Smooth muscle cell (in vitro differentiated cells): ENCODE data around the gene DTD1. TPM values are rescaled to one million over a fixed set of nuclear protein-coding genes. Genes with fewer than 3 reads are reported as not detected.

ENCODE experiments used
- DNase-seq: peaks from one replicate; lab custom pipeline; 2025; ENCODE audit not compliant: unreplicated experiment; lab: John Stamatoyannopoulos, UW
- H2AFZ ChIP-seq: fragments of 200-600 bp; sonication (generic); 2 replicates; pipeline ENCODE4 v1.6.0; 2016; ENCODE audit warnings: antibody characterized with exemption, low read depth, mild to moderate bottlenecking
- H3F3A ChIP-seq: fragments of 200-600 bp; sonication (generic); 2 replicates; pipeline ENCODE4 v1.6.0; 2017; ENCODE audit warnings: antibody characterized with exemption, low read depth
- H3K27ac ChIP-seq: fragments of 200-600 bp; sonication (generic); 2 replicates; pipeline ENCODE4 v1.5.1; 2016; ENCODE audit warnings: low read depth, mild to moderate bottlenecking
- H3K27me3 ChIP-seq: fragments of 200-600 bp; sonication (generic); 2 replicates; pipeline ENCODE4 v1.6.1; 2016; ENCODE audit warnings: low read depth, mild to moderate bottlenecking
- H3K36me3 ChIP-seq: fragments of 200-600 bp; sonication (generic); 2 replicates; pipeline ENCODE4 v1.5.1; 2016; ENCODE audit warnings: low read depth
- H3K4me1 ChIP-seq: fragments of 200-600 bp; sonication (generic); 2 replicates; pipeline ENCODE4 v1.5.1; 2016; ENCODE audit warnings: low read depth
- H3K4me2 ChIP-seq: fragments of 200-600 bp; sonication (generic); 2 replicates; pipeline ENCODE4 v1.6.0; 2016; ENCODE audit warnings: mild to moderate bottlenecking
- H3K4me3 ChIP-seq: fragments of 200-600 bp; sonication (generic); 2 replicates; pipeline ENCODE4 v1.5.1; 2016; ENCODE audit warnings: mild to moderate bottlenecking
- H3K79me2 ChIP-seq: fragments of 200-600 bp; sonication (generic); 2 replicates; pipeline ENCODE4 v1.6.0; 2016; ENCODE audit warnings: low read depth, mild to moderate bottlenecking
- H3K9ac ChIP-seq: fragments of 200-600 bp; sonication (generic); 2 replicates; pipeline ENCODE4 v1.6.0; 2016; ENCODE audit warnings: low read depth
- H3K9me3 ChIP-seq: fragments of 200-600 bp; sonication (generic); replicated peaks from 2 replicates; pipeline ENCODE4 v1.5.1; 2016; ENCODE audit warnings: low read depth
- H4K20me1 ChIP-seq: fragments of 200-600 bp; sonication (generic); 2 replicates; pipeline ENCODE4 v1.6.0; 2016; ENCODE audit warnings: low read depth
- WGBS: methylation state at CpG from one replicate; pipeline ENCODE4 v1.1.7; 2016; ENCODE audit warnings: low lambda C conversion rate; 5-methylcytosine and 5-hydroxymethylcytosine counted together
- polyA plus RNA-seq: library from polyadenylated mRNA; unstranded; fragments of >200 nt; fragmentation: Nextera tagmentation; extraction: Ambion mirVana; gene quantifications from 2 replicates; pipeline ENCODE4 v1.2.1, GENCODE V29; 2016
- total RNA-seq: library from RNA; depleted of rRNA; stranded (reverse); fragments of >200 nt; gene quantifications from 2 replicates; pipeline ENCODE4 v1.2.3, GENCODE V29; 2014
- TF ChIP-seq, protein P1 (sequence below): fragments of 200-600 bp; sonication (generic); IDR thresholded peaks from 2 replicates; pipeline ENCODE4 v1.5.1; 2017; ENCODE audit warnings: borderline replicate concordance, mild to moderate bottlenecking, antibody characterized with exemption; ENCODE audit not compliant: insufficient read depth, poor library complexity, severe bottlenecking

Gene DTD1
- total and polyA plus RNA-seq, 2 experiments from 2014 or later = 23.9 to 26.9 TPM

DNA sequence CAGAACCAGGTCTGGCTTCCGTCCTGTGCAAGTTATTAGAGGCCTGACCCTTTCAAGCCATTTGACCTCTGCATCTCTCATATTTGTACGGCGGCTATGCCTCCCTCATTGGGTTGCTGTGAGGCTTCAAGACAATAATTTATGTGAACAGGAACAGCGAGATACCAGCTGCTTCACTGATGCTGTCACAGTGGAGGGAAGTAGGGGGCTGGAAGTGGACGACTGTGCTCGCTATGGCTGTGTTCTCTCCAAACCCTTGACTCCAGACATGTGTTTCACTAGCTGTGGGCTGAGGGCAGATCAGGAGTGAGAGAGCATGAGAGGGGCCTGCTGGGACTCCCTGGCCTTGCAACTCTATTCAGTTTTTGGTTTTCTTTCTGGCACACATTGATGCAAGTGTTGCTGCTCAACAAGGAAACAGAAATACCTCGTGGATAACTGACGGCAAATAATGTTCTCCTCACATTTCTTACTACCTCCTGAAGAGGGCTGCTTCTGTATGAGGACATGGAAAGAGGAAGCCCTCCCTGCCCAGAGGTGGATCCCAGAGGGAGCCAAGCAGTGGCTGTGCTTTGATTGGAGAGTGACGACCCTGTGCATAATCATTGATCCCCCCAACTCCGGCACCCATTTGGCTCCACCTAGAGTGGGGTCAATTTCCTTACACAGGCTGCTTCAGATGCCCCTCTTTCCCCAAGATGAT lies 191.0 kb downstream of the DTD1 start:
- H3K36me3 ChIP-seq = no peaks in the 10 kb centered on the region
- no peaks in the 10 kb centered on the region for H3K79me2 ChIP-seq
- no peak overlapping the region for H3K9ac ChIP-seq
- H3K9me3 ChIP-seq = no peaks in the 10 kb centered on the region
- no peaks in the 10 kb centered on the region for H3K4me1 ChIP-seq
- 59% methylated on average over 10 of the region's 10 CpGs for WGBS
- H3K4me3 ChIP-seq = no peak overlapping the region
- DNase-seq = no peak
- H4K20me1 ChIP-seq = no peaks in the 10 kb centered on the region
- no peak overlapping the region for H3K4me2 ChIP-seq
- H2AFZ ChIP-seq = no peak overlapping the region
- no peaks in the 10 kb centered on the region for H3K27me3 ChIP-seq
- H3F3A ChIP-seq = no peaks in the 10 kb centered on the region
- no peak overlapping the region for H3K27ac ChIP-seq
- TF ChIP-seq, protein P1, sequence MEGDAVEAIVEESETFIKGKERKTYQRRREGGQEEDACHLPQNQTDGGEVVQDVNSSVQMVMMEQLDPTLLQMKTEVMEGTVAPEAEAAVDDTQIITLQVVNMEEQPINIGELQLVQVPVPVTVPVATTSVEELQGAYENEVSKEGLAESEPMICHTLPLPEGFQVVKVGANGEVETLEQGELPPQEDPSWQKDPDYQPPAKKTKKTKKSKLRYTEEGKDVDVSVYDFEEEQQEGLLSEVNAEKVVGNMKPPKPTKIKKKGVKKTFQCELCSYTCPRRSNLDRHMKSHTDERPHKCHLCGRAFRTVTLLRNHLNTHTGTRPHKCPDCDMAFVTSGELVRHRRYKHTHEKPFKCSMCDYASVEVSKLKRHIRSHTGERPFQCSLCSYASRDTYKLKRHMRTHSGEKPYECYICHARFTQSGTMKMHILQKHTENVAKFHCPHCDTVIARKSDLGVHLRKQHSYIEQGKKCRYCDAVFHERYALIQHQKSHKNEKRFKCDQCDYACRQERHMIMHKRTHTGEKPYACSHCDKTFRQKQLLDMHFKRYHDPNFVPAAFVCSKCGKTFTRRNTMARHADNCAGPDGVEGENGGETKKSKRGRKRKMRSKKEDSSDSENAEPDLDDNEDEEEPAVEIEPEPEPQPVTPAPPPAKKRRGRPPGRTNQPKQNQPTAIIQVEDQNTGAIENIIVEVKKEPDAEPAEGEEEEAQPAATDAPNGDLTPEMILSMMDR = no peak

DNA sequence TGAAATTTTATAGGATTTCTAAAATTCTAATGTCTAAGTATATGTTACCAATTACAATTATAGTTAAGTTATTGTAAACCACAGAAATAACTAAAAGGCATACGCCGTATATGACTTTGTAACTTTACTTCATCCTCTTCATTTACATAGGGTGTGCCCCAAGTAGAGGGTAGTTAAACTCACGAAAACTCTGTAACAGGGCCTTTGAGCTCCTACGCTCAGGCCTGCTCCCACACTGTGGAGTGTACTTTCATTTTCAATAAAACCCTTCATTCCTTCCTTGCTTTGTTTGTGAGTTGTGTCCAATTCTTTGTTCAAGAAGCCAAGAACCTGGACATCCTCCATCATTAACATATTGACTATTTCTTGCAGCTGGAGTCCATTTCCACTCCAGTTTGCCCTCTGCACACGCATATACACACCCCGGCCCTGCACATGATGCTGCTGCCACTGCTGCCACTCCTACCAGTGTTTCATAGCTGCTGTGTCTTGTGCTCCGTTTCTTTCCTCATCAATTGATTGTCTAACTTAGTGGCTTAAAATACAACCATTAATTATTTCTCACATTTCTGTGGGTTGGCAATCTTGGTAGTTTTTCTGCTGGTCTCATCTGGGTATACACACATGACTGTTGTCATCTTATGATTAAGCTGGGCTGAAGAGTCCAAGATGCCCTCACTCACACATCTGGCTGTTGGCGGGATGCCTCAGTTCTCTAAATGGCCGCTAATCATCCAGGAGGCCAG lies 192.7 kb downstream of the DTD1 start:
- H3K4me2 ChIP-seq = no peak overlapping the region
- no peaks in the 10 kb centered on the region for H3K27me3 ChIP-seq
- no peaks in the 10 kb centered on the region for H3F3A ChIP-seq
- TF ChIP-seq, protein P1 = no peak
- WGBS = 89% methylated on average over 9 of the region's 9 CpGs
- DNase-seq = no peak
- no peaks in the 10 kb centered on the region for H3K79me2 ChIP-seq
- H3K4me1 ChIP-seq = no peaks in the 10 kb centered on the region
- H2AFZ ChIP-seq = no peak overlapping the region
- no peaks in the 10 kb centered on the region for H3K9me3 ChIP-seq
- H3K9ac ChIP-seq = no peak overlapping the region
- no peak overlapping the region for H3K4me3 ChIP-seq
- no peaks in the 10 kb centered on the region for H3K36me3 ChIP-seq
- no peaks in the 10 kb centered on the region for H4K20me1 ChIP-seq
- no peak overlapping the region for H3K27ac ChIP-seq

DNA sequence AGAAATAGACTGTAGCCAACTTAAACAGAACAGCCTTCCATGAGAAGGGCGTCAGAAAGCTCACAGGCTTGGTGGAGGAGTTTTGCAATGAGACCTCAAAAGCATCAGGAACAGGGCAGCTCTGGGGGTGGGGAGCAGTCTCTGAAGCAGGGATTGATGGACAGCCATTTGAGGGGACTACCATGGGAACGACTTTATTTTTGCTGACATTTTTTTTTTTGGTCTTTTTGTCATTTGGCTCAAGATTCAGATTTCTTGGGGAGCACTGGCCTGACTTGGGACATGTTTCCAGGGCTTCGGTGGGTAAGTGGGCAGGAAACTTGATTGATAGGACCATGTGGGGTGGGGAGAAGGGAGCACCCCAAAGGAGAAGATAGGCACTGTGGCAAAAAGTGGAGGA lies 193.7 kb downstream of the DTD1 start:
- no peaks in the 10 kb centered on the region for H3K9me3 ChIP-seq
- TF ChIP-seq, protein P1 = no peak
- H3K4me2 ChIP-seq = no peak overlapping the region
- no peak overlapping the region for H3K27ac ChIP-seq
- no peaks in the 10 kb centered on the region for H3K79me2 ChIP-seq
- 89% methylated on average over 3 of the region's 3 CpGs for WGBS
- no peaks in the 10 kb centered on the region for H3F3A ChIP-seq
- H3K27me3 ChIP-seq = no peaks in the 10 kb centered on the region
- no peaks in the 10 kb centered on the region for H3K36me3 ChIP-seq
- DNase-seq = no peak
- no peak overlapping the region for H3K9ac ChIP-seq
- H3K4me3 ChIP-seq = no peak overlapping the region
- no peaks in the 10 kb centered on the region for H4K20me1 ChIP-seq
- H3K4me1 ChIP-seq = no peaks in the 10 kb centered on the region
- no peak overlapping the region for H2AFZ ChIP-seq
